Adrenal gland (tissue), 12 donors: ENCODE results near the gene TRIO. TPM values are rescaled to one million over a fixed set of nuclear protein-coding genes. Genes with fewer than 3 reads are reported as not detected.
A peak's percentile ranks its signal among the peaks of the same experiment; 100 is the strongest.

ENCODE experiments used
- DNase-seq, 7 donors: peaks; one replicate each; pipeline ENCODE4 v3.0.0-alpha.2; 2019 to 2020
- H3K27ac ChIP-seq, 5 donors: fragments of 200-600 bp; sonication (generic) in 4 of 5; 1 replicate in 3 of 5; 2 replicates in 2 of 5; pipeline versions ENCODE4 v1.5.1 to v1.8.0; 2016 to 2020; ENCODE audit warnings: mild to moderate bottlenecking in 1 of 5
- H3K27me3 ChIP-seq: fragments of 200-600 bp; 2 replicates; pipeline ENCODE4 v1.8.0; 2021
- H3K36me3 ChIP-seq, 2 donors: fragments of 200-600 bp; replicated peaks in 1 of 2; 1 replicate in 1 of 2; 2 replicates in 1 of 2; pipeline versions ENCODE4 v1.5.1 to v1.8.0; 2018 to 2022
- H3K4me1 ChIP-seq, 2 donors: fragments of 200-600 bp; replicated peaks in 1 of 2; 1 replicate in 1 of 2; 2 replicates in 1 of 2; pipeline versions ENCODE4 v1.5.1 to v1.8.0; 2018 to 2021
- H3K4me3 ChIP-seq, 4 donors: fragments of 200-600 bp; sonication (generic) in 3 of 4; one replicate each; pipeline ENCODE4 v1.5.1; 2016 to 2018
- H3K9me3 ChIP-seq, 3 donors: fragments of 200-600 bp; sonication (generic) in 1 of 3; replicated peaks in 1 of 3; 1 replicate in 2 of 3; 2 replicates in 1 of 3; pipeline versions ENCODE4 v1.5.1 to v1.8.0; 2016 to 2021
- CTCF ChIP-seq, 6 experiments: fragments of 450-650 bp in 4 of 6; fragments of 200-600 bp in 2 of 6; sonication (generic) in 1 of 6; IDR thresholded peaks; 1 replicate in 5 of 6; 2 replicates in 1 of 6; pipeline versions ENCODE4 v1.5.1 to v1.8.0; 2016 to 2021; ENCODE audit warnings: antibody characterized with exemption in 6 of 6, mild to moderate bottlenecking in 2 of 6, moderate library complexity in 1 of 6
- POLR2A ChIP-seq, 2 donors: fragments of 450-650 bp; IDR thresholded peaks; one replicate each; pipeline ENCODE4 v1.6.1; 2017; ENCODE audit warnings: antibody characterized with exemption in 2 of 2, mild to moderate bottlenecking in 2 of 2, moderate library complexity in 1 of 2
- WGBS, 4 donors: extraction: QIAGEN DNeasy Blood & Tissue Kit in 2 of 4; methylation state at CpG; one replicate each; pipeline versions ENCODE4 v1.1.5 to v1.1.7; 2013 to 2017; 5-methylcytosine and 5-hydroxymethylcytosine counted together
- intact Hi-C, 2 donors: fragments of 100-400 bp; cut with DNase I; formaldehyde crosslinking; loops; one replicate each; pipeline versions ENCODE4 v1.14.1 to v1.15.0; 2022 to 2023
- polyA plus RNA-seq, 3 donors: library from polyadenylated mRNA; stranded (reverse); fragments of 200-250 nt in 2 of 3; fragments of 350-450 nt in 1 of 3; fragmentation: Illumina TruSeq in 1 of 3; extraction: RNeasy Lipid Tissue Mini Kit (QIAGEN cat#74804) in 1 of 3; gene quantifications; one replicate each; pipeline ENCODE4 v1.2.3, GENCODE V29; 2013 to 2014
- total RNA-seq, 9 donors: library from RNA; depleted of rRNA in 4 of 9; stranded (reverse); fragments of >200 nt in 4 of 9; fragments of 120-200 nt in 1 of 9; fragmentation: NEBNext Ultra II Directional in 1 of 9; extraction: Animal tissue kit (Norgen Biotek cat#: 25700) in 1 of 9; gene quantifications; one replicate each; pipeline versions ENCODE4 v1.1.0 to v1.2.4, GENCODE V29; 2013 to 2023
- donor health status: healthy with polysubstance abuse.
- donor health status: Bipolar disorder and iron deficiency.
- donor health status: DM: yes; HTN: yes; CAD: no.
- donor health status: DM: no; HTN: no; CAD: no.
- donor health status: DM: no; HTN: no; CAD: no.
- donor health status: DM: yes; HTN: yes; CAD: no.

The TRIO gene
- total and polyA plus RNA-seq, 12 donors: 27.3 to 109 (median 72.4) TPM

- WGBS, 4 donors: 86 to 90% (median 89%) methylated on average over 6 of the region's 6 CpGs
- H3K36me3 ChIP-seq: no peaks in the 10 kb centered on the region
- H3K9me3 ChIP-seq: no peaks in the 10 kb centered on the region
- no peak for DNase-seq
- H3K4me3 ChIP-seq: no peak overlapping the region
- no peaks in the 10 kb centered on the region for H3K27me3 ChIP-seq
- intact Hi-C loops: no loop called here
- H3K4me1 ChIP-seq: peaks cover 0 to 4% of the 10 kb centered on the region in 2 donors
- no peak overlapping the region for H3K27ac ChIP-seq
- no peak for TF ChIP-seq CTCF (IDR thresholded peaks at IDR 0.05)
- no peak for TF ChIP-seq POLR2A (IDR thresholded peaks at IDR 0.05)
Observed at GRCh38 chr5:14438195-14438606, 295.1 kb downstream of the TRIO start.

- TF ChIP-seq POLR2A (IDR thresholded peaks at IDR 0.05) (no peak), CTCF (IDR thresholded peaks at IDR 0.05) (no peak)
- Histone ChIP-seq H3K4me3 (no peak overlapping the region), H3K9me3 (no peaks in the 10 kb centered on the region), H3K27ac (peak overlapping the region in 1 of 5 donors; percentile 60), H3K4me1 (peaks cover 0 to 4% of the 10 kb centered on the region in 2 donors), H3K27me3 (no peaks in the 10 kb centered on the region), H3K36me3 (no peaks in the 10 kb centered on the region)
- intact Hi-C loops: no loop called here
- no peak for DNase-seq
- 78 to 86% (median 82%) methylated on average over 14 of the region's 14 CpGs for WGBS, 4 donors
Observed at GRCh38 chr5:14439087-14439871, 296.1 kb downstream of the TRIO start.

- 74 to 85% (median 82%) methylated on average over 10 of the region's 10 CpGs for WGBS, 4 donors
- no peak for DNase-seq
- H3K4me1 ChIP-seq: peaks cover 0 to 6% of the 10 kb centered on the region in 2 donors
- no peaks in the 10 kb centered on the region for H3K9me3 ChIP-seq
- H3K27ac ChIP-seq: peak overlapping the region in 2 of 5 donors; percentile 60 to 65
- H3K4me3 ChIP-seq: no peak overlapping the region
- intact Hi-C loops: no loop called here
- TF ChIP-seq POLR2A (IDR thresholded peaks at IDR 0.05): no peak
- no peak for TF ChIP-seq CTCF (IDR thresholded peaks at IDR 0.05)
- no peaks in the 10 kb centered on the region for H3K27me3 ChIP-seq
- H3K36me3 ChIP-seq: no peaks in the 10 kb centered on the region
Observed at GRCh38 chr5:14440223-14440581, 297.1 kb downstream of the TRIO start.

GRCh38 chr5:14440582-14441431, 297.7 kb downstream of the TRIO start:
- TF ChIP-seq CTCF (IDR thresholded peaks at IDR 0.05) (no peak), POLR2A (IDR thresholded peaks at IDR 0.05) (no peak)
- Histone ChIP-seq H3K36me3 (no peaks in the 10 kb centered on the region), H3K4me3 (peak overlapping the region in 1 of 4 donors; percentile 42), H3K4me1 (peaks cover 6 to 12% of the 10 kb centered on the region in 2 donors), H3K9me3 (no peaks in the 10 kb centered on the region), H3K27ac (peak overlapping the region in 3 of 5 donors; percentile 43 to 65 (median 60)), H3K27me3 (no peaks in the 10 kb centered on the region)
- peak in 3 of 7 donors; percentile 19 to 80 (median 30) for DNase-seq
- intact Hi-C loops: no loop called here
- WGBS, 4 donors: 57 to 73% (median 66%) methylated on average over 17 to 40 of the region's 40 CpGs
